Stimulated activated CD4-positive, alpha-beta T cell treated with anti-CD3 and anti-CD28 coated beads, TNF-alpha, amount 100 ng/mL, for 1 hour (primary cell): Measurements from ENCODE around the gene USP9Y.
A peak's percentile ranks its signal among the peaks of the same experiment; 100 is the strongest.

ENCODE experiments used
- DNase-seq, 3 donors: peaks; one replicate each; pipeline ENCODE4 v3.0.0-alpha.2; 2020; ENCODE audit warnings: low read depth in 3 of 3, low spot score in 1 of 3

The USP9Y gene

GRCh38 chrY:12756021-12756420 lies 55.0 kb downstream of the USP9Y start:
- no peak for DNase-seq

GRCh38 chrY:12765976-12766375 lies 64.9 kb downstream of the USP9Y start:
- DNase-seq: no peak

DNA sequence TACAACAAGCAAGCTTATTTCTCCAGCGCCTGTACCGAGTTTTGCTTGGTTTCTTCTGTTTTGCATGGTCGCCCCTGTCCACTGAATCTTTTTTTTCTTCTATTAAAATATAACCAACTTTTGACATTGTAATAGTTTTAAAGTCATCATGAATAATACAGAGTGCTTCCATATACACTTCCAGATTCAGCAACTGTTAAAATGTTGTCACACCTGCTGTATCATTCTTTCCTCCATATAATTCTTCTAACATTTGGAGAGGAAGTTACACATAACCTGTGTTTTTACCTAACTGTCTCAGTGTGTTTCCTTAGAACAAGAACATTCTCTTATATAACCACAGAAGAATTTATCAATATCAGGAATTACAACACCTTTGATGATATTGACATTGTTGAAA lies 83.5 kb downstream of the USP9Y start:
- DNase-seq: no peak

DNA sequence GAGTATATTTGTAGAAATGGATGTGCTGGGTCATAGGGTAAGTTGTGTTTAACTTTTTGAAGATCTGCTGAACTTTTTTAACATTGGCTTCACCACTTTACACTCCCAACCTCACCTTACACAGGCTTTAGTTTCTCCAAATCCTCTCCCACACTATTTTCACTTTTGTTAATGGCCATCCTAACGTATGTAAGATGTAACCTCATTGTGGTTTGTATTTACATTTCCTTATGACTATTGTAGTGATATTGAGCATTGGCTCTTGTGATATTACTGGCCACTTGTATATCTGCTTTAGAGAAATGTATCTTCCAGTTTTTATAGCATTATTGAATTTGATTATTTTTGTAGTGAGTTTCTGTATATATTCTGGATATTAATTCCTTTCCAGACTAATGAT lies 93.0 kb downstream of the USP9Y start:
- no peak for DNase-seq

GRCh38 chrY:12808046-12808445 lies 107.0 kb downstream of the USP9Y start:
- no peak for DNase-seq

GRCh38 chrY:12809034-12809433 lies 108.0 kb downstream of the USP9Y start:
- DNase-seq: no peak

DNA sequence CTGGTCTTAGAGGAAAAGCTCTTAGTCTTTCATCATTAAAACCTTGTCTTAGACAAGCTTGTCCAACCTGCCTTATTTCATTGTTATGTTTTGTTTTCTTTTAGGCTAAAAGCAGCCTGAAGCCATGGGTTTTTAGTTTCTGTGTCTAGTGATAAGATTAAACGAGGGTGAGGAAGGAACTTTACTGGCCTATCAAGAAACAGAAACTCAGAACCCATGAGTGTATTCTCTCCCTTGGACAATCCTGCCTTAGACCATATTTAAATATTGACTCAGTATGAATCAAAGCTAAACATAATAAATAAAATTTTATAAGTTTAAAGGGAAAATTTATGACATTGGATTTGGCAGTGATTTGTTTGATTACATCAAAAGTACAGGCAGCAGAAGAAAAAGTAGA lies 122.4 kb downstream of the USP9Y start:
- DNase-seq: no peak

GRCh38 chrY:12826791-12827190 lies 125.8 kb downstream of the USP9Y start:
- no peak for DNase-seq

DNA sequence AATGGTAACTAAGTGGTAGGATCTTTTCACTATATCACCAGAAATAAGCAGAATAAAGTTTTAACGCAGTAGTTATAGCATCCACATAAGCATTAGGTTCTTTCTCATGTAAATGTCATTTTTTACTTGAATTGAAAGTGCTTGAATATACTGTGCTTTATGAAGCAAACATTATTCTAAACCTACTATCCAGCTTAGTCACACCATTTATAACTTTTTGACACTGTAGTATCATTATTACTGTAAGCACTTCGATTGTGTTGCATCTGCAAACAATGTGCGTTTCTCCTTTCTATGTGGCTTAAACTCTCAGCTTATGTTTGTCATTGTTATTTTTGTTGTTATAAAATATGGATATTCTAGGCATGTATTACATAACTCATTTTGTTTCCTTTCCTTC lies 132.3 kb downstream of the USP9Y start:
- no peak for DNase-seq

GRCh38 chrY:12837550-12837949 lies 136.5 kb downstream of the USP9Y start:
- DNase-seq: no peak

DNA sequence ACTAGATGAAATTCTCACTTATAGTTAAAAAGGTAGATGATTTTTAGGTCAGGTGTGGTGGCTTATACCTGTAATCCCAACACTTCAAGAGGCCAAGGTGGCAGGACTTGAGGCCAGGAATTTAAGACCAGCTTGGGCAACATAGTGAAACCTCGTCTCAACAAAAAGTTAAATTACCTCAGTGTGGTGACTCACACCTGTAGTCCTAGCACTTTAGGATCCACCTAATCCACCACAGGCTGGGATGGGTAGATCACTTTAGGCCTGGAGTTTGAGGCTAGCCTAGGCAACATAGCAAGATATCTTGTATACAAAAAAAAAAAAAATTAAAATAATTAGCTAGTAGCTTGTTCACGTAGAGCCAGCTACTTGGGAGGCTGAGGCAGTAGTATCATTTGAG lies 140.3 kb downstream of the USP9Y start:
- no peak for DNase-seq

DNA sequence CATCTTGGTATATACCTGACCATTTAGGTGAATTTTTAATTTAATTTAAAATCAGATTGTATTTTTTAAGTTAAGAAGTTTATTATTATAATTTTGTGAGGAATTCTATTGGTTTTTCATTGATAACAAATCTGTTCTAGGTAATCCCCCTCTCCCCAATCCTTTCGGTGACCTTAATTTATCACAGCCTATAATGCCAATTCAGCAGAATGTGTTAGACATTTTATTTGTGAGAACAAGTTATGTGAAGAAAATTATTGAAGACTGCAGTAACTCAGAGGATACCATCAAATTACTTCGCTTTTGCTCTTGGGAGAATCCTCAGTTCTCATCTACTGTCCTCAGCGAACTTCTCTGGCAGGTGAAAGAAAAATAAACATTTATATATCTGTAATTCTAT lies 145.8 kb downstream of the USP9Y start:
- no peak for DNase-seq

- no peak for DNase-seq
Observed at GRCh38 chrY:12855791-12856275, 154.8 kb downstream of the USP9Y start.

- no peak for DNase-seq
Observed at GRCh38 chrY:12867960-12868359, 166.9 kb downstream of the USP9Y start.

DNA sequence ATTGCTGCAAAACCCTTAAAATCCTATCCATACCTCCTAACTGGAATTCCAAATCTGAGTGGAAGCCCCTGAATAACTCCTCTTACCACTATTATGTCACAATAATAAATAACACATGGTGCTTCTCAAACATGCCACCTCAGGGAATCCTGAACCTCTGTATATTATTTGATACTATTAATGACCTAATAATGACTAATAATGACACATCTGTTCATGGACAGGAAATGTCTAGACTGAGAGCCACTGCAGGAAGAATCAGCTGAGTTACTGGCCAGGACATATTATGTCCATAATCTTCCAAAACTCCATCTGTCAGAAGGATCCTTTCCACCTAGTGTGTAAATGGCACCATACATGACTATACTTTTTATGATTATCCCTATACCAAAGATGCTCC lies 195.9 kb downstream of the USP9Y start:
- DNase-seq: no peak

- DNase-seq: no peak
Observed at GRCh38 chrY:12898604-12899003, 197.6 kb downstream of the USP9Y start.

- peak in 2 of 3 donors; percentile 58 to 63 for DNase-seq
Observed at GRCh38 chrY:12904618-12905516, 203.8 kb downstream of the USP9Y start, which contains the start of gene DDX3Y. Gene DDX3Y (plus strand): TSS chrY:12904868. CDS start chrY:12904937, 69 bp downstream.

DNA sequence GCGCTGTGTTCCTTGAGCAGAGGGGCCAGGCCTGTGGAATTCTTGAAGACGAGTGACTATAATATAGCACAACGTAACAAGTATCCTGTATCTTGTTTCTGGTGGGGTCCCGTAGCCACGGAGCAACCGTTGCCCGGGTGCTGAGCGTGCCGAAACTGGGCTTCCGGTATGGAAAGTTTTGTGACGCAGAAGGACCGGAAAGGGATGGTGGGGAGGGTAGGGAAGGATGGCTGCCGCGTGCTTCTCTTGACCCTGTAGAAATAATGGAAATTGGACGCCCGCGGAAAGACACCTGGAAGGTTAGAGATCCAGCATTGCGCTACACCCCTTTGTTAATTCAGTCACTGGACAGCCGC lies 204.5 kb downstream of the USP9Y start:
- peak in 2 of 3 donors; percentile 20 to 33 for DNase-seq

GRCh38 chrY:12905895-12906294 lies 204.9 kb downstream of the USP9Y start:
- DNase-seq: no peak
